ENCODE data around the gene DDX24.
A peak's percentile ranks its signal among the peaks of the same experiment; 100 is the strongest.

DDX24 gene, protein sequence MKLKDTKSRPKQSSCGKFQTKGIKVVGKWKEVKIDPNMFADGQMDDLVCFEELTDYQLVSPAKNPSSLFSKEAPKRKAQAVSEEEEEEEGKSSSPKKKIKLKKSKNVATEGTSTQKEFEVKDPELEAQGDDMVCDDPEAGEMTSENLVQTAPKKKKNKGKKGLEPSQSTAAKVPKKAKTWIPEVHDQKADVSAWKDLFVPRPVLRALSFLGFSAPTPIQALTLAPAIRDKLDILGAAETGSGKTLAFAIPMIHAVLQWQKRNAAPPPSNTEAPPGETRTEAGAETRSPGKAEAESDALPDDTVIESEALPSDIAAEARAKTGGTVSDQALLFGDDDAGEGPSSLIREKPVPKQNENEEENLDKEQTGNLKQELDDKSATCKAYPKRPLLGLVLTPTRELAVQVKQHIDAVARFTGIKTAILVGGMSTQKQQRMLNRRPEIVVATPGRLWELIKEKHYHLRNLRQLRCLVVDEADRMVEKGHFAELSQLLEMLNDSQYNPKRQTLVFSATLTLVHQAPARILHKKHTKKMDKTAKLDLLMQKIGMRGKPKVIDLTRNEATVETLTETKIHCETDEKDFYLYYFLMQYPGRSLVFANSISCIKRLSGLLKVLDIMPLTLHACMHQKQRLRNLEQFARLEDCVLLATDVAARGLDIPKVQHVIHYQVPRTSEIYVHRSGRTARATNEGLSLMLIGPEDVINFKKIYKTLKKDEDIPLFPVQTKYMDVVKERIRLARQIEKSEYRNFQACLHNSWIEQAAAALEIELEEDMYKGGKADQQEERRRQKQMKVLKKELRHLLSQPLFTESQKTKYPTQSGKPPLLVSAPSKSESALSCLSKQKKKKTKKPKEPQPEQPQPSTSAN

DNA sequence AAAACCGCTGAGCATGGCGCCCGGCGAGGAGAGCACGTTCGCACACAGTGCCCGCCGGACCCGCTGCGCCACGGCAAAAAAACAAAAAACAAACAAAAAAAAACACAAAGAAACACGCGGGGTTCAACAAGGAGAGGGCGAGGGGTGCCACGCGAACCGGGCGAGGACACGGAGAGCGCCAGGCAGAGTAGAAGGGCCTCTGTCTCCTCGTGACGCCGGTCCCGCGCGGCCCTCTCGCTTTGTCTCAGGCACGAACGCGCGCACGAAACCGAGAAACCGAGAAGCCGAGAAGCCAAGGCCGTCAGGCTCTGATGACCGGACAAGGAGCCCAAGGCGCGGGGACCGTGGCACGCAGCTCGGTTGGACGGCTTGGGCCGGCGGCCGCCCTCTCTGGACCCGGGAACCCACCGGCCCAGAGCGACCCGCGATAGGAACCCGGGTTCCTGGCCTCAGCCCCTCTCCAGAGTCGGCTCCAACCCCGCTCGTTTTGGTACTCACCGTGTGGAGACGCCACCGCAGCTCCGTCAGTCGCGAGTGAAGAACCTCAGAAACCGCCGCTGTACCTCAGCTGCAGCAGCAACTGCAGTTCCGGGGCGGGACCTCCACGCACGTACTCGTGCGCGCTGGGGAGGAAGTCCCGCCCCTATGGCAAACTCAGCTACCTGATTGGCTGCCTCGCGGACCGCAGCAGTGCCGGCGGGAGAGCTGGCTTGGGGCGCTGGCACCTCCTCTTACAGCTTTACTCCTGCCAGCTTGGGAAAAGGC, at the start of gene DDX24, which contains the start of gene IFI27L1:
DDX24 (minus strand) TSS at position 582 of the 765 bp plus-strand sequence. CDS start 1,460 bp downstream, outside the sequence.
IFI27L1 (plus strand) TSS at position 690 of the 765 bp plus-strand sequence. CDS start 15,628 bp downstream, outside the sequence.
- peak; percentile 70 for DNase-seq

- DNase-seq, result no peak
Observed at GRCh38 chr14:94129758-94130414, 48.9 kb upstream of the DDX24 start.

DNA sequence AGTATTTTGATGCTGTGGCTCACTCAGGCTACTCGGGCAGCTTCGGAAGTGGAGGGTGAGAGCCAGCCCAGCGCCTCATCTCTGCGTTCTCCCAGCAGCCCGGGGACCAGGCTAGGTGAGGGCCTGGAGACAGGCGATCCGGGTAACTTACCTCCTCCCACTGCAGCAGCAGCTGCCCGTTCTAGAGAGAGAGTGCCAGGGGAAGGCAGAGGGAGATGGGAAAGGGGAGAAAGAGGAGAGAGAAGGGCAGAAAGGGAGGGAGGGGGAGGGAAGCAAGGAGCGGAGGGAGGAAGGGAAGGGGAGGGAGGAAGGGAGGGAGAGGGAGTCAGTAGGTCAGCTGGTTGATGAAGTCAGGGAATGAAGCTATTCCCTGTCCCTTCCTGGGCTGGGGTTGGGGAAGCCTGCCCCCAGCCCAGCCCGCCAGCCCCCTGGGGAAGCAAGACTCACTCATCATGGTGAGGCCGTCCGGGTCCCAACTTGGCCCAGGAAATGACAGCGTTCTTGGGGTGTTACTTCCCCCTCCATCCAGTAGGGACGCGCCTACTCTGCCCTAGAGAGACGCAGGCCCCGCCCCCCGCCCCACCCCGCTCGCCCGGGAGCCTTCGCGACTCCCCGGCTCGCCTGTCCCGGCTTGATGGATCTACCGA, 48.2 kb upstream of the DDX24 start, which contains the start of gene IFI27L2:
IFI27L2 (minus strand) TSS at position 494 of the 647 bp plus-strand sequence; CDS start at position 454, 40 bp downstream.
- no peak for DNase-seq

DNA sequence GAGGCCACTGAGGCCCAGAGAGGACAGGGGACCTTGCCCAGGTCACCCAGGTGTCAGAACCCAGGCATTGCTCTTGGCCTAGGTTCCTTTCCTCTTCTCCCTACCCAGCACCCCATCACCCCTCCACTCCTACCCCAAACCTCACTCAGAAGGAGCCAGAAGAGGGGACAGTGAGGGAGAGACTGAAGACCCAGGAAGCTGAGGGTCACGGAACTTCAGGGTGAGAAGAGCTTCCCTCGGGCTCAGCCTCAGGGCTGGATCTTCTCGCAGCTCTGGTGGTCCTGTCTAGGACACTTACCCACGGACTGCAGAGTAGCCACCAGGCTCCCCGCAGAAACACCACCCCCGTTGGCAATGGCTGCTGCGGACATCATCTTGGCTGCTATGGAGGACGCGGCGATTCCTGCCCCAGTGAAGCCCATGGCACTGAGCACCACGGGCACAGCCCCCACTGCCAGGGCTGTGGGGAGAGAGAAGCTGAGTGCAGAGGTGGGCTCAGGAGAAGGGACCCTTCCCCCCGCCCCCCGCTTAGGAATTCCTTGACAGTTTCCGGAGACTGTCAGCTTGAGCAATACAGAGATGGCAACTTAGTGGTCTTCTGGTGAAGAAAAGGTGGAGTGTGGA, 47.3 kb upstream of the DDX24 start:
- DNase-seq, result no peak

DNA sequence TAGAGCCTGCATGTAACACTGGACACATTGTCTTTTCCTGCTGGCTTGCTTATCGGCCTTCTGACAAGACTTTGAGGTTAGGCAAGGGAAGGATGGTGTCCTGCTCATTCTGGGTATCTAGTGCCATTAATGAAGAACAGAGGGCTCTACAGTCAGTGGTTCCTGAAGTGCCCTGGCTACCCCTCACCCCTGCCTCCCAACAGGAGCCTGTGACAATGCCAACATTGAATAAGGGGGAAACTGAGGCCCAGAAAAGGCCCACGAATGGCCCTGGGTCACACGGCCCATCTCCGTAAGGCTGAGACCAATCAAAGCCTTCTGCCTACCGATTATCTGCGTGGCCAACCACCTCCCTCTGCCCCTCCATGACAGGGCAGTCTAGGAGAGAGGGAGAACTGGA, 46.3 kb upstream of the DDX24 start:
- DNase-seq, result no peak

DNA sequence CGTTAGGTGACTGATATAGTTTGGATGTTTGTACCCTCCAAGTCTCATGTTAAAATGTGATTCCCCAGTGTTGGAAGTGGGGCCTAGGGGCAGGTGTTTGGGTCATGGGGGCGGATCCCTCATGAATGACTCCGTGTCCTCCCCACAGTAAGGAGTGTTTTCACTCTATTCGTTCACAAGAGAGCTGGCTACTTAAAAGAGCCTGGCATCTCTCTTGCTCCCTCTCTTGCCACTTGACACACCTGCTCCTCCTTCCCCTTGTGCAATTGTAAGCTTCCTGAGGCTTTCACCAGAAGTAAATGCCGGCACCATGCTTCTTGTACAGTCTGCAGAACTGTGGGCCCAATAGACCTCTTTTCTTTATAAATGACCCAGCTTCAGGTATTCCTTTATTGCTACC, 45.8 kb upstream of the DDX24 start:
- DNase-seq, result no peak

GRCh38 chr14:94126419-94126677, 45.3 kb upstream of the DDX24 start:
- DNase-seq, result no peak

GRCh38 chr14:94125659-94126418, 44.8 kb upstream of the DDX24 start:
- DNase-seq, result no peak

DNA sequence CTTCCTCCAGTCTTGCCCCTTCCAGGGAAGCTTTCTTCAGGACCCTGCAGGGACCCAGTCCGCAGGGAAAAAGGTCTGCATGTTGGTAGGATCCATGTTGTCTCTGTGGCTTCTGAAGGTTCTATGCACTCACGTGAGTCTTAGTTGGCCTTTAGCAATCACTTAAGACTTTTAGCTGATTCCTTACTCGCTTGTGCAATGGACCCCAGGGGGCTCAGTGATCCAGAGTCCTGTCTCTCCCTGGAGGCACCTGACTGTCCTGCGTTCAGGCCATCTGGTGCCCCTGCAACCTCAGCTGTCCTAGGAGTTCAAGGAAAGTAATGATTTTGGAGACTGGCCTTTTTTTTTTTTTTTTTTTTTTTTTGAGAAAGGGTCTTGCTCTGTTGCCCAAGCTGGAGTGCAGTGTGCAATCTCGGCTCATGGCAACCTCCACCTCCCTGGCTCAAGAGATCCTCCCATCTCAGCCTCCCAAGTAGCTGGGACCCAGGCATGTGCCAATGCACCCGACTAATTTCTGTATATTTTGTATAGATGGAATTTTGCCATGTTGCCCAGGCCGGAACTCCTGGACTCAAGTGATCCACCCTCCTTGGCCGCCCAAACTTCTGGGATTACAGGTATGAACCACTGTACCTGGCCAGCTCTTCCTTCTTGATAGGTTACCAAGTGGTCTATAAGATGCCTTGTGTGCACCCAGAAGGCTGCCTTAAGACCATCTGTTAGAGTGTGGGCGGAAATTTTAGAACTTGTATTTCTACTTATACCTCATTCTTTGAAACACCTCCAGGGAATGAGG, 43.8 kb upstream of the DDX24 start:
- no peak for DNase-seq

DNA sequence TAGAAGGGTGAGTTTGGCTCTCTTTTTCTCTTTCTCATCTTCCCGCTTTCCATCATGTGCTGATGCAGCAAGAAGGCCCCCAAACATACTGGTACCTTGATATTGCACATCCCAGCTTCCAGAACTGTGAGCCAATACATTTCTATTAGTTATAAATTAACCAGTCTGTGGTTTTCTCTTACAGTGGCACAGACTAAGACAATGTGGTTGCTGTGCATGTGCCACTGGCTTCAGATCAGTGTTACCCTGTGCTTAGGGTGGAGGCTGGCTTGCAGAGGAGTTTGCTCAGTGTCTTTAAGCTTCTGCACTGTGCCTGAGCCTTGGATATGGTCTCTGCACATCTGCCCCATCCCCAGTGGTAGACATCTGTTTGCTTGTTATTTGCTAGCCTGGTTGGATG, 42.9 kb upstream of the DDX24 start:
- no peak for DNase-seq

GRCh38 chr14:94123296-94123695, 42.3 kb upstream of the DDX24 start:
- DNase-seq, result no peak

DNA sequence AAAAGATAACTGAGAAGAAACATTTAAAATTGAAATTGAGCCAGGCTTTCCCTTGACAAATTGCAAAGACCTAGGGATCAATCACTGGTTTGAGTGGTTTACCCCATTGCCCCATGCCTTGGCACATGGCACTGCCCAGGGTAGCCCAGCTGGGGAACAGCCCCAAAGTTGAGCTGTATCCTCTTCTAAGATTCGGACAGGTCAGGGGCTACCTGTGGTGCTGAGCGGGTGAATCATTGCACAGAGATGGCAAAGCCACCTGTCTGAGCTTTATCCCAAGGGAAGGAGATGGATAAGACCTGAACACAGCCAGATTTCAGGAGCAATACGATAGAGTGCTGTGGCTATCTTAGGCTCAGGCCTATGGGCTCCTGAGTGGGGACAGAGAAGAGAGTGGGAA, 41.4 kb upstream of the DDX24 start:
- DNase-seq, result no peak

DNA sequence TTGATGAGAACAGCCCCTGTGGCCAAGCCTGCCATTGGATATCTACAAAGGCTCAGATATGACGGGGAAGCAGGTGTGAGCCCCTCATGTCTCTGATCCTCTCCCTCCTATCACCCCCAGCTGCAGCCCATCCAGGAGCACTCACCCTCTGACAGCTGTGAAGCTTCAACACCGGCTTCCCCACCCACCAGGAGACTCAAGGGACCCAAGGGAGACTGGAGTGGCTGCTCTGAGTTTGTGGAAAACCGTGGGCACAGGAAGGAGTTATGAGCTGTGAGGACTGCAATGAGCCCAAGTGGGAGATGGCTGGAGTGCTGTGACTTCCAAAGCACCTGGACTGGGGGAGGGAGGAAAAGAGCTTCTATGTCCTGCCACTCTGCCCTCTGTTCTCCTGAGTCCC, 40.5 kb upstream of the DDX24 start:
- DNase-seq, result no peak

- DNase-seq, result no peak
Observed at GRCh38 chr14:94120667-94121340, 39.8 kb upstream of the DDX24 start.

GRCh38 chr14:94119071-94119470, 38.1 kb upstream of the DDX24 start:
- no peak for DNase-seq

DNA sequence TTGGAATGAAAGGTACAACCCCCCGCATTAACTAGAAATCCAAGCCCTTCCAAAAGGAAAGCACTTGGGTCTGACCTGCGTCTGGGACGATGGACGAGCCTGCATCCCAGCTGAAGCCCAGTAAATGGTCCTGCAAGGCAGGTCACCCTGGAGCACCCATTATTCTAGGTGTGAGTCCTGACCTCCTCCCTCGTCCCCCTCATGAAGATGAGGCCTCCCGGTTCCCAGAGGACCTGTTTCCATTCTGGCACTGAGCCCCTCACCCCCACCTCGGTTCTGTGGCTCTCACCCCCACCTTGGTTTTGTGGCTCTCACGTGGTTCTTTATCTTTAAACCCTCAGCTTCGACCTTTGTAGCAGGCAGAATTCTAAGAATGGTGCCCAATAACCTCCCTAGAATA, 36.9 kb upstream of the DDX24 start:
- no peak for DNase-seq

DNA sequence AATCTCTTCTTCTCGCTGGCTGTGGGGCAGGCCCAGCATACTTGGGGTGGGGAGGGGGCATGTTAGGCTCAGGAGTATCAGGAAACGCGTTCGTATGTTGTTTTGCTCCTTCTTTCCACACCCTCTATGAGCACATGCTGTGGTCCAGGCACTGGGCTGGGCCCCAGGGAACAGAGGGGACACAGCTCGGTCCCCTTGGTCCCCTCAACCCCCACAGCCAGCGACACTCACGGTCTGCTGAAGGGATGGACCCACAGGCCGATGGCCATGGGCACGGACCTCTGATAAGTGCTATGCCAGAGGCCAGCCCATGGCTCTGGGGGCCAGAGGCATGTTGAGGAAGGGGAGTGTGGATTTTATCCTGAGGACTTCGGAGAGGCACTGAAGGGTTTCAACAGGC, 35.7 kb upstream of the DDX24 start:
- DNase-seq, result no peak

DNA sequence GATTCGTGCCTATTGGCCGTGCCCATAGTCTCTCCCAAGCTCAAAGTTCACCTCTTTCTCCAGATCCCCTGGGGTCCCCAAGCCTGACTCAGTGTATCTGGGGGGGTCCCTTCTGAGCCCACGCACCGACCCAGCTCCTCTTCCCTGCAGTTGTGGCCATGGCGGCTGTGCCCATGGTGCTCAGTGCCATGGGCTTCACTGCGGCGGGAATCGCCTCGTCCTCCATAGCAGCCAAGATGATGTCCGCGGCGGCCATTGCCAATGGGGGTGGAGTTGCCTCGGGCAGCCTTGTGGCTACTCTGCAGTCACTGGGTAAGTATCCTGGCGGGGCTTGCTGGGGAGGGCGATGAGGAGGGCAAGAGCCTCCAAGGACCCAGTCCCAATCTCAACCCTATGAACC, 34.6 kb upstream of the DDX24 start:
- no peak for DNase-seq

DNA sequence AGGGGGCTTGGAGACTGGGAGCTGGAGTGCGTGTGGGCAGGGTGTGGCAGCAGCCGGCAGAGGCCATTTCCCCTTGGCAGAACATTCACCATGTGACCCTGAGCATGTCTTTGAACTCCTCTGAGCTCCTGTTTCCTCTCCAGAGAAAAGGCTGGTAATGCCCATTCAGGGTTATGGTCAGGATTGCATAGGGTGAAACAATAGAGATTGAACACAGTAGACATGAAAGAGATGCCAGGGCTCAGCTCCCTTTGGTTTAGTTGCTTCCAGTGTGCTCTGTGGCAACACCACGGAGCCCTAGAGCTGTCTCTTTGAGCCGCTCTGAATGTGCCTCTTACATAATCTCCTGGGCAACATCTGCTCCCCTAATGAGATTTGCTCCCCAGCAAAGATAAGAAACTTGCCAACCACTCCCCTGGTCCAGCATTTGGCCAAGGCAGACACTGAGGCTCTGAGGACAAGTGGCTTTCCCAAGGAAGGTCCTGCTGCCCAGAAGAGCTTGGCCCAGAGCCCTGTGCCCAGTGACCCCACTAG, 34.1 kb upstream of the DDX24 start:
- no peak for DNase-seq

Measured in NCI-H2029 (cell line).